Measurements from ENCODE around the gene TNFRSF1A.
"Not testable (repeated sequence)": the region's sequence is repeated elsewhere in the genome, so short reads cannot be mapped to it uniquely, and the experiment has no call there.

The TNFRSF1A gene

DNA sequence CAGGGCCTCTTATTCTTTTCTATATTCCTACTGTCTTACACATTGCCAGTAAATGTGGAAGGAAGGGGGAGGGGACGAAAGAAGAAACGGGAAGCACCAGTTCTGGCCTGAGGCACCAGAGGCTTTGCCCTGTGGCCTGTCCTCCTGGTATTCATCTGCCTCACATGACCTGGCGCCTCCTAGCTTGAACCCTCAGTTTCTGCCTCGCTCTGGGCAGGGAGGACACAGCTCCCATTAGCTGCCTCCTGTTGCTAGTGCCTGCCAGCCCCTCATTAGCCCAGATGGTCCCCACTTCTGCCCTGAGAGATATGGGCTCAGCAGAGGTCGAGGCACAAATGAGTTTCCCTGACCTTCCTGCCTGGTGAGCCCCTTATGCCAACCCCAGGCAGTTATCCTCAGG is 34.3 kb downstream of the TNFRSF1A start:
- H3K4me3 ChIP-seq (ENCODE audit: low read depth, low read length), result no peak overlapping the region

DNA sequence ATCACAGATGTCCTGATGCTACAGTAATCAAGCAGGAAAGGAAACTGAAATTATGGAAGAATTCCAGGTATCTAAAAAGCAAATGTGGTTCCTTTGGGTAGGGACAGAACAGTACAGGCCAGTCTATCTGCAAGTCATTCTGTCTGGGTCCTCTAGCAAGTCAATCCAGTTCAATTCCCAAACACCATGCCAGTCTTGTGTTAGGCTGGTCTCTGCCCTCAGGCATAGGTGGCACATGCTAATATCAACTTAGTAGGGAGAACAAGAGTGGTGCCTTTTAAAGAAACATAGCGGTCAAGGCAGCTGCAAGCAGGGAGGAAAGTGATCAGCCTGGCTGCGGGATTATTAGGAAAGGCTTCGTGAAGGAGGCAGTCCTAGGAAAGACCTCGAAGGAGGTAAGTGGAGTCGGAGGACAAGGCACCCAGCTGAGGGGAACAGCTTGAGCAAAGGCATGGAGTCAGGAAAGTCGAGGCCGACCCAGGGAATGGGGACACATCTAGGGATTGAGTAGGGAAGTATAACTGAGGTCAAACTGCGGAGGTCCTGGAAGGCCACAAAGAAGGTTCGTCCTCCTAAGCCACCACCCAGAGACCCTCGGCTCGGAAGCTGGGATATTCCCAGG is 35.2 kb downstream of the TNFRSF1A start:
- no peak overlapping the region for H3K4me3 ChIP-seq (ENCODE audit: low read depth, low read length)

DNA sequence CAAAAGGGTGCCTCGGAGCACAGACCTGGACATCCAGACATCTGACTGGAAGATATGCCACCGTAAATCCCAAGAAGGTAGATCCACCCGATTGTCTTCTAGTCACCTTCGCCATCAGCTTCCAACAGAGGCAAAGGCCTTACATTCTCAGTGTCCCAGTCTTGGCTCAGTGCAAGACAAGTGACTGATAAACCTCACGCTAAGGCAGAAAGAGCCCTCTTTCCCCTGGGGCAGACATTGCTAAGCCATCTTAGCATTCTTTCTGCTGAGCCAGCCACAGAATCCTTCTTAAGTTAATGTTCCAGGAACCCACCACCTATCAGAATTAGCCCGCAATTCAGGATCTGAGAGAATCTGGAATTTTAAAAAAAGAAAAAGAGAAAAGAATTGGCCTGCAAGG is 35.7 kb downstream of the TNFRSF1A start:
- no peak overlapping the region for H3K4me3 ChIP-seq (ENCODE audit: low read depth, low read length)

DNA sequence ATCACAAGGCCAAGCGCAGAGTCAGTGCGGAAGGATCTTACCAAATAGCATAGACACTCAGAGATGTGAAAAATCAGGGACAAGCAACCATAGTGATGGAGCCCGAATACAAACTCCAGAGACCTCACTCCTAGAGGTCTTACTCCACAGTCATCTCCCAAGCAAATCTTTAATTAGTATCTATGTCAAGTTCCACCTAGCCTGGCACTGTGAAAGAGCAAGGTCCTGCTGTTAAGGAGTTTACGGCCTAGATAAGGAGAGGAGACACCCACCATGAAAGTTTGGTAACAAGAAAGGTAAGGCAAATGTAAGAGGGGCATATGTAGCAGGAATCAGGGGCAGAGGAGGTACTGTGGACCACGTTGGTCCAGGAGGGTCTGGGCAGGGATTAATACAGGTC is 38.8 kb downstream of the TNFRSF1A start:
- H3K4me3 ChIP-seq (ENCODE audit: low read depth, low read length), result no peak overlapping the region

DNA sequence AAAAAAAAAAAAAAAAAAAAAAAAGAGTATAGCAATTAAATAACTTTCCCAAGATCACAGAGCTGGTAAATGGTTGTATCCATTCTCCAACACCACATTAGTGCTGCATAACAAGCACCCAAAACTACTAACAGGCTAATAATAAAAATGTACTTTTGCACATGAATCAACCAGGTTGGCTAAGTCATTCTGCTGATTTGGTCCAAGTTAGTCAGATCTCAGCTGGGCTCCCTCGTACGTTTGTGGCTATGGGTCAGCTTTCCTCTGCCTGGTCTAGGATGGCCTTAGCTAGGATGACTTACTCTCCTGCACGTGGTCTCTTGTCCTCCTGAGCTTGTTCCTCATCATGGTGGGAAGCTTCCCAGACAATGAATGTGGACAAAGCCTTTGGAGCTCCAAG is 39.3 kb downstream of the TNFRSF1A start:
- no peak overlapping the region for H3K4me3 ChIP-seq (ENCODE audit: low read depth, low read length)

DNA sequence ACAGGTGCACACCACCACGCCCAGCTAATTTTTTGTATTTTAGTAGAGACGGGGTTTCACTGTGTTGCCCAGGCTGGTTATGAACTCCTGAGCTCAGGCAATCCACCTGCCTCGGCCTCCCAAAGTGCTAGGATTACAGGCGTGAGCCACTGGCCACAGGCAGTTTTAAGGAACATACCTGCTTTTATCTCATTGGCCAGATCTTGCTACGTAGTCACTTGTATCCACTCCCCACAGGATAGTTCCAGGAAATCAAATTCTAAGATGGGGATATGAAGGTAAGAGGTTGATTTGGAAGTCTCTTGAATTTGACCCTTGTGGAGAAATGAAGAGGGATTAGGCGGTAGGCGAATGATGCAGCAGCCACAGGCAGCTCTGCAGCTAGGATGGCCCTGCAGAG is 40.2 kb downstream of the TNFRSF1A start:
- H3K4me3 ChIP-seq (ENCODE audit: low read depth, low read length), result no peak overlapping the region

DNA sequence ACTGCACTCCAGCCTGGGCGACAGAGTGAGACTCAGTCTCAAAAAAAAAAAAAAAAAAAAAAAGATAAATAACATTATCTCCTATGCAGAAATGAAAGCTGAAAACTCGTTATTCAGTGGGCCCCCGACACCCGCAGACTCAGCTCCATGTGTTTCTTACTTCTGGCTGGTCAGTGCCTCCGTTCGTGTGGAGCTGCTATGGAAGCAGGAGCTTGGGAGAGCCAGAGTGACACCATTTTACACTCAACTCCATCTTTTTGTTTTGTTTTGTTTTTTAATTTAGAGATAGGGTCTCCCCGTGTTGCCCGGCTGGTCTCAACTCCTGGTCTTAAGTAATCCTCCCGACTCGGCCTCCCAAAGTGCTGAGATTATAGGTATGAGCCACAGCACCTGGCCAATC is 44.7 kb downstream of the TNFRSF1A start:
- no peak overlapping the region for H3K4me3 ChIP-seq (ENCODE audit: low read depth, low read length)

DNA sequence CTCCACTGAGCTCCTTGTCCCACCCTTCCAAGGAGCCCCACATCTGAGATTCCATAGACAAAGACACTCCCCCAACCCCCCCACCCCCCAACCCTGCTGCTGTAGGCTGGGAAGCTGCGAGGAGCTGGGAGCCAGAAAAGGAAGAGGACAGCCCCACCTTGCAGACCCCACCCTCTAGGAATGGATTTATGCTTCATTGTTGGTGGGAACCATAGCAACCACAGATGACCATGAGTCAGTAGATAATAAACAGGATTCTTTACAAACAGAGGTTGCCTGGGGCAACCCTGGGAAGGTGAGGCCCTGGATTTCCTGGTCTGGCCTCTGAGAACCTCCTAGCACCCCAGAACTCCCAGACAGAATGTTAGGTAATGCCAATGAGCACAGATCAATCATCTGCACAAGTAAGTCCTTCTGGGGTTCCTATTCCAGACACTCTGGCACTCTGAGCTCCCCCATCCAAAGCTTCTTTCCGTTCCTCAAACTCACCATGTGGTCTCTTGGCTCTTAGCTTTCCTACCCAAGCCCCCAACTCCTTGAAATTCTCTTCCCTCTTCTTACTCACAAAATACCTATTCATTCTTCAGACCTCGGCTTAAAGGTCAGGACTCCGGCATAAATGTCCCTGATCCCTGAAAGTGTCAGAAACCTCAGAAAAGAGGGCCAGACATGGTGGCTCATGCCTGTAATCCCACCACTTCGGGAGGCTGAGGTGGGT is 46.6 kb downstream of the TNFRSF1A start:
- no peak overlapping the region for H3K4me3 ChIP-seq (ENCODE audit: low read depth, low read length)

DNA sequence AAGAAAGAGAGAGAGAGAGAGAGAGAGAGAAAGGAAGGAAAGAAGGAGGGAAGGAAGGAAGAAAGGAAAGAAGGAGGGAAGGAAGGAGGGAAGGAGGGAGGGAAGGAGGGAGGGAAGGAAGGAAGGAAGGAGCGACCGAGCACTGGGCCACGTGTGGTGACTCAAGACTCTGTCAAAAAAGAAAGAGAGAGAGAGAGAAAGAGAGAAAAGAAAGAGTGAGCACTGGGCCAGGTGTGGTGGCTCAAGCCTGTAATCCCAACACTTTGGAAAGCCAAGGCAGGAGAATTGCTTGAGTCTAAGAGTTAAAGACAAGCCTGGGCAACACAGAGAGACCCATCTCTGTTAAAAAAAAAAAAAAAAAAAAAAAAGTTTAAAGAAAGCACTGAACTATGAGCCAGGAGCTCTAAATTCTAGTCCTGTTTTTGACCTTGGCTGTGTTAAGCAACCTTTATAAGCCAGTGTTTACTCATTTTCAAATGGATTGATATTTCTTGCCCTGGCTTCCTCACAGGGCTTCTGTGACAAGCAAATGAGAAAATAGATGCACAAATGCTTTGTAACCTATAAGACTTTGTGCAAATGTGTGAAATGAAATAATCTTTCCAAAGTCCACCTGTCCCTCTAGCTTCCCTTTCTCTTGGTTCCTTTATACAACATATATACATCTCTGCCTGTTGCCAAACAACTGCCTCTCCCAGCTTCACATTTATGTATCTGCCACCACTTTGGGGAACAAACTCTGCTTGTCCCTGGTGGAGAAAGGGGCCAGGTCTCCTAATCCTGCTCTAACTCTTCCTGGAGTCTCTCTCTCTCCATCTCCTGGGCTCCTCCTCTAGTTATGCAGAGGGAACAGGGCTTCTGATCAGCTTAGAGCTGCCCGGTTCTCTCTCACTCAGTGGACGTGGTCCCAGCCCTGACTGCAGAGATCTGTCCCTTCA is 47.5 kb downstream of the TNFRSF1A start:
- no peak overlapping the region for H3K4me3 ChIP-seq (ENCODE audit: low read depth, low read length)

DNA sequence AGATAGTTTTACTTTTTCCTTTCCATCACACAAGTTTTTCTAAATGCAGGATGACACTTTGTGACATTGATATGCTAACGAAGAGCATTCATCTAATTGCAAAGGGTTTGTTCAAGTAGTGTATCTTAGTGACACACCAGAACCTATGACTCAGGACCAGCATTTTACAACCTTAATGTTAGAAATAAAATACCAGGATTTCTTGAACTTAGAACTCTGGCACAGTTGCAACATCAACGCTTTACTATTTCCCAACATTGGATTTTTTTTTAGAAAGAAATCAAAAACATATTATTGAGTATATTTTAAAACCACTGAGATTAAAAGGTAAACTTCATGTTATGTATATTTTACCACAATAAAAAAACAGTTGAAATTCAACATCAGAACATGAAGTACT is 49.3 kb downstream of the TNFRSF1A start:
- H3K4me3 ChIP-seq (ENCODE audit: low read depth, low read length), result no peak overlapping the region

DNA sequence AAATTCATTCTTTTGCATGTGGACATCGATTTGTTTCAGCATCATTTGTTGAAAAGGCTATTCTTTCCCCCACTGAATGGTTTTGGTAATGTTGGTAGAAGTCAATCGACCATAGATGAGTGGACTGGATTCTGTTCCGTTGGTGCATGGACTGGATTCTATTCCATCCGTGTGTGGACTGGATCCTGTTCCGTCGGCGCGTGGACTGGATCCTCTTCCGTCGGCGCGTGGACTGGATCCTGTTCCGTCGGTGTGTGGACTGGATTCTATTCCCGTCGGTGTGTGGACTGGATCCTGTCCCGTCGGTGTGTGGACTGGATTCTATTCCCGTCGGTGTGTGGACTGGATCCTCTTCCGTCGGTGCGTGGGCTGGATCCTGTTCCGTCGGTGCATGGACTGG is 52.0 kb downstream of the TNFRSF1A start:
- H3K4me3 ChIP-seq (ENCODE audit: low read depth, low read length), result not testable (repeated sequence)

DNA sequence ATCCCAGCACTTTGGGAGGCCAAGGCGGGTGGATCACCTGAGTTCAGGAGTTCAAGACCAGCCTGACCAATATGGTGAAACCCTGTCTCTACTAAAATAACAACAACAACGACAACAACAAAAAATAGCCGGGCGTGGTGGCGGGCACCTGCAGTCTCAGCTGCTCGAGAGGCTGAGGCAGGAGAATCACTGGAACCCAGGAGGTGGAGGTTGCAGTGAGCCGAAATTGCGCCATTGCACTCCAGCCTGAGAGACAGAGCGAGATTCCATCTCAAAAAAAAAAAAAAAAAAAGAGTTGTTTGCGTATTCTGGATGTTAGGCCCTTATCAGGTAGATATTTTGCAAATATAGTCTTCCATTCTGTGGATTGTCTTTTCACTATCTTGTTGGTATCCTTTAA is 52.8 kb downstream of the TNFRSF1A start:
- not testable (repeated sequence) for H3K4me3 ChIP-seq (ENCODE audit: low read depth, low read length)

DNA sequence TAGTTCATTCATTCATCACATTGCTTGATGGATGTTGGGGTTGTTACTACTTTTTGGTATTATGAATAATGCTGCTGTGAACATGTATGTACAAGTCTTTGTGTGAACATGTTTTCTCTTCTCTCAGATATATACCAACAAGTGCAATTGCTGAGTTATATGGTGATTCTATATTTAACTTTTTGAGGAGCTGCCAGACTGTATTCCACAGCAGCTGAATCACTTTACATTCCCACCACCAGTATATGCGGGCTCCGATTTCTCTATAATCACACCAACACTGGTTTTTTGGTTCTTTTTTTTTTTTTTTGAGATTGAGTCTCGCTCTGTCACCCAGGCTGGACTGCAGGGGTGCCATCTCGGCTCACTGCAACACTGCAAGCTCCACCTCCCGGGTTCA is 53.6 kb downstream of the TNFRSF1A start:
- no peak overlapping the region for H3K4me3 ChIP-seq (ENCODE audit: low read depth, low read length)

DNA sequence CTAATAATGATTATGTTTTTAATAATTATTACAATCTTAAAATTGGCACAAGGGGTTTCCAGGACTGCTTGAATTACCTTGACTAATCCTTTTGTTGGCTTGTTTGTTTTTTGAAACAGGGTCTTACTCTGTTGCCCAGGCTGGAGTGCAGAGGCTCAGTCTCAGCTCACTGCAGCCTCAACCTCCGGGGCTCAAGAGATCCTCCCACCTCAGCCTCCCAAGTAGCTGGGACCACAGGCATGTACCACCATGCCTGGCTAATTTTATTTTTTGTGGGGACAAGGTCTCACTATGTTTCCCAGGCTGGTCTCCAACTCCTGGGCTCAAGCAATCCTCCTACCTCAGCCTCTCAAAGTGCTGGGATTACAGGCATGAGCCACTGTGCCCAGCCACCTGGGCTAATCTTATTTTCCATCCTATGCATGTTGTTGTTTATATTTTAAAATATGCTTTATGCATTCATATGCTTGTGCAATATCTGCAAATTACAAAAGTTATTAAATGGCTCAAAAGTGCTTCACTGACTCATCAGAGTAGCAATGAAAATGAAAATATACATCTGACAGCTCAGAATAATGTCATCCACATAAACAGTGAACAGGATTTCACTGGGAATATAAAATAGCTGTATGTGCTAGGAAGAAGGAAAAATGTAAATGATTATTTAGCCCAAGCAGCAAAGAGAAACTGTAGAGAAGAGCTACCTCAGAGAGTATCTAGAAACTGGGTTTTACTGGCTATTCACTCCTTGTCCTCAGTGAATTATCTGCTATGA is 56.2 kb downstream of the TNFRSF1A start:
- H3K4me3 ChIP-seq (ENCODE audit: low read depth, low read length), result no peak overlapping the region

DNA sequence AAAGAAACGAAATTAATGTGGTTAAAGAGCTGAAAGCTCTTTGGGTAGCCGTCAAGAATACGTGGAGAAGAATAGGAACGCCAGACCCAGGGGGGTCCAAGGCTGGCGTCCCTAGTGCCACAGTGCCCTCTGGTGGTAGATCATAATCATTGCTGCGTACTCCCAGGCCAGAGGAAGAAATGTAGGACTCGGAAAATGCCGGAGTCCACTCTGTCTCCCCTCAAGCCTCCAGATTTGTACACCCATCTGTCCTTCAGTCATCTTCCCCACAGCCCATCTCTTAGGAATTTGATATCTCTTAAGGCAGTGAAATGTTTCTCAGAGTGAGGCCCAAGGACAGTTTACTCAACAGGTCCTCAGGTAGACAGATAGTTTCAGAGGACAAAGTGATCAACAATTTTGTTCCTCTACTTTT is 56.8 kb downstream of the TNFRSF1A start:
- no peak overlapping the region for H3K4me3 ChIP-seq (ENCODE audit: low read depth, low read length)

DNA sequence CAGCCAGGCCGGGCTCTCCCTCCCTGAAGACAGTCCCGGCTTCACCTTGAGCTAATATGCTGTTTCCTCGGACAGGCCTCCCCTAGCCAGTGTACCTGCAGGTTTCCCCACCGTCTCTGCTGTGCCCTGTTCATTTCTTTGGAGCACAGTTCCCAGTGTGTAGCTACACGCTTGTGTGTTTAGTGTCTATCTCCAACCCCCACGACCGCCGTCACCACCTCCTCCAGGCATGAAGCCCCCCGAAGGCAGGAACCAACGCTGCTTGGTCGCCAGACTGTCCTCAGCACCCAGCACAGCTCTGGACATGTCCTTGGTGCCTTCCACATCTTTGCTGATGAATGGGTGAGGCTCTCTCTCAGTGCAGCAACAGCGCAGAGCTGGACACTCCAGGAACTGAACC is 57.6 kb downstream of the TNFRSF1A start:
- no peak overlapping the region for H3K4me3 ChIP-seq (ENCODE audit: low read depth, low read length)

DNA sequence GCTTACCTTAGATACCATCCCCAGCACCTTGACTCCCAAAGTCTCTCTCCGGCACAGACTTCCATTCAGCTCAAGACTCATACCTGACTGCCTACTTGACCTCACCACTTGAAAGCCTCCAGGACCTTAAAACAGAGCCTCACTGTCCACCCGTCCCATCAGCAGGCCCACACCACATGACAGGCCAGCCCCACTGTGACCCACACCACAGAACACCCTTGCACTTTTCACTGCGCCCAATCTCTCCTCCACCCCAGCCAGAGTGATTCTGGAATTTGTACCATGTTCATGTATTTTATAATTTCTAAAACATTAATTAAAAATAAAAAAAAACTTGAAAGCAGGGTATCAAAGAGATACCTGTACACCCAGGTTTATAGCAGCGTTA is 59.4 kb downstream of the TNFRSF1A start:
- H3K4me3 ChIP-seq (ENCODE audit: low read depth, low read length), result no peak overlapping the region

DNA sequence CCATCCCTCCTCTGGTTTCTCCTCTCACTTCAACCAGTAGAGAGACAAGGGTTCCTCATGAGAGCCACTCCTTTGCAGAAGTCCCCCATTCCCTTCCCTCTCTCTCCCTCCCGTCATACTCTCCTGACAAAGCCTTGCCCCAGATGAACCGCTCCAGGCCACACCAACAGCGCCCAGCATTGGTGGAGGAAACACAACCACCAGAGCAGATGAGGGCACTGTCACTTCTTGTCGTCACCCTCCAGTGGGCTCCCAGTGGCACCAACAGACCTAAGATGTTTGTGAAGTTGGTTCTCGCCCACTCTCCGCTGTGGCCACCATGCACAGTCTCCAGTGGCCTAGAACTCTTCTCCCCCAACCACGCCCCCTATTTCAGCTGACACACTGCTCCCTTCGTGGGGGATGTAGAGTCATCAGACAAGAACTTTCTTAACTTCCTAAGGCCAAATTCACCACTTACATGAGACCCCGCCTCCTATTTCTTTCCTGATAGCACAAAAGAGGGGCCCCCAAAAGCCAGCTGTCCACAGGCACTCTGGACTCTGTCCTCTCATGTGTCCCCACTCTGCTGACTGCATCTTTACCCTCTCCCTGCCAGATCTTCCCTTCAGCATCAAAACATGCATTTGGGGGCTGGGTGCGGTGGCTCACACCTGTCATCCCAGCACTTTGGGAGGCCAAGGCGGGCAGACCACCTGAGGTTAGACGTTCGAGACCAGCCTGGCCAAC is 60.6 kb downstream of the TNFRSF1A start:
- H3K4me3 ChIP-seq (ENCODE audit: low read depth, low read length), result no peak overlapping the region

DNA sequence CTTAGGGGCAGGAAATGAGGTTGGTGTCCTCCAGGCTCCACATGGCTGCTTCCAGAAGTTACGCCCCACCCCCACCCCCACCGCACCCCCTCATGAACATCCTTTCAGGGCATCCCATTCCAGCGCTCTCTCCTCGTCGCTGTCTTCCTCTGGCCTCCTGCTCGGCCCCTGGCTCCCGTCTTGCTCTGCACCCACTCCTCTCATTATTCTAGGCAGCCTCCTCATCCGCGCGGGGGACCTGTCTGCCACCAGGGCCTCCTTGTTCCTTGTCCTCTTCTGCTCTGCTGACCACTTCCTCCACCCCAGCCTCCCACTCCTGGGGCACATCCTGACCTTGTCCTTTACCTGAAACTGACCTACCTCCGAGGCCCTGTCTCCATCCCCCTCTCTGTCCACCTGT is 61.2 kb downstream of the TNFRSF1A start:
- no peak overlapping the region for H3K4me3 ChIP-seq (ENCODE audit: low read depth, low read length)

DNA sequence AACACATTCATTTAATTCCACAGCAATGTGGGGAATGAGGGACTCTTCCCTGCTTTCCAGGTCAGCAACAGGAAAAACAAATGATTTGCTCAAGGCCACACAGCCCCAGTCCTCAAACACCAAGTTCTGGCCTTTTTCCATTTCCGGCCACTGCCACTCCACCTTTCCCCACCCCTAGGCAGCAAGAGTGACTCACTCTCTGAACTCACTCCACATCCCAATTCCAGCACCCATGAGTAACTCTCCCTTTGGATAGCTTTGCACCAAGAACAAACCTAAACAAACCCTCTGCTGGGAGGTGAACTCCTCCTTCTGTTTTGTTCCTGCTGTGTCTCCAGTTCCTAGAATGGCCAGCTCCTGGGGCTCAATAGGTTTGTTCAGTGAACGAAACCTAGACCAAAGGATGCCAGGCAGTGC is 61.8 kb downstream of the TNFRSF1A start:
- H3K4me3 ChIP-seq (ENCODE audit: low read depth, low read length), result no peak overlapping the region

Data from iPS-11a (cell line).